ENCODE data around the gene ADM2. TPM values are rescaled to one million over a fixed set of nuclear protein-coding genes. Genes with fewer than 3 reads are reported as not detected.

The ADM2 gene
- total RNA-seq, 1 experiment from 2014 or later = 1.4 TPM

DNA sequence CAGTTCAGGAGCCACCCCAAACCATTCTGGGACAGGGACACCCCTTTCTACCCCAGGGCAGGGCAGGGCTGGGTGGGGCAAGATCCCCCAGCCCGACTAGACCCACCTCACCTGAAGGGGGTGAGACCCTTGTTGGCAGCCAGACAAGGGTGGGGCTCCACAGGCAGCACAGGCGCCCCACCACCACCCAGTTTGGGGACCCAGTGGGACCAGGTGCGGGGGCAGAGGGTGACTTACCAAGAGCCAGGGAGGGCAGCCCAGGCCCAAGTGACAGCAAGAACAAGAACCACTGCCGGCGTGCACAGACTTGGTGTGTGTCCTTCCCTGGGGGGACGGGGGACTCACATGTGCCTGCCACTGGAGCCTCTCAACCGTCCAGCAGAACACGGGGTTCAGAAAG, 2.2 kb downstream of the ADM2 start:
- no peak overlapping the region for H3K4me2 ChIP-seq (ENCODE audit: low read depth, low read length, poor library complexity, severe bottlenecking)
- no peaks in the 10 kb centered on the region for H3K27me3 ChIP-seq (ENCODE audit: low read length)
- H3K9me3 ChIP-seq (ENCODE audit: low read length) = no peaks in the 10 kb centered on the region
- H4K20me1 ChIP-seq (ENCODE audit: insufficient read depth, low read depth, low read length) = no peaks in the 10 kb centered on the region
- H3K36me3 ChIP-seq (ENCODE audit: insufficient read depth, low read length) = no peaks in the 10 kb centered on the region
- H2AFZ ChIP-seq (ENCODE audit: low read length) = no peak overlapping the region
- H3K4me3 ChIP-seq (ENCODE audit: low read length) = no peak overlapping the region
- H3K9me2 ChIP-seq (replicated peaks; ENCODE audit: insufficient read depth, low read length) = no peaks in the 10 kb centered on the region
- H3K4me1 ChIP-seq (ENCODE audit: low read length) = peaks cover 20% of the 10 kb centered on the region
- no peaks in the 10 kb centered on the region for H3K79me2 ChIP-seq (ENCODE audit: low read length)
- H3K9ac ChIP-seq (ENCODE audit: low read length) = no peak overlapping the region
- no peak for DNase-seq
- H3K27ac ChIP-seq (ENCODE audit: low read length) = no peak overlapping the region

DNA sequence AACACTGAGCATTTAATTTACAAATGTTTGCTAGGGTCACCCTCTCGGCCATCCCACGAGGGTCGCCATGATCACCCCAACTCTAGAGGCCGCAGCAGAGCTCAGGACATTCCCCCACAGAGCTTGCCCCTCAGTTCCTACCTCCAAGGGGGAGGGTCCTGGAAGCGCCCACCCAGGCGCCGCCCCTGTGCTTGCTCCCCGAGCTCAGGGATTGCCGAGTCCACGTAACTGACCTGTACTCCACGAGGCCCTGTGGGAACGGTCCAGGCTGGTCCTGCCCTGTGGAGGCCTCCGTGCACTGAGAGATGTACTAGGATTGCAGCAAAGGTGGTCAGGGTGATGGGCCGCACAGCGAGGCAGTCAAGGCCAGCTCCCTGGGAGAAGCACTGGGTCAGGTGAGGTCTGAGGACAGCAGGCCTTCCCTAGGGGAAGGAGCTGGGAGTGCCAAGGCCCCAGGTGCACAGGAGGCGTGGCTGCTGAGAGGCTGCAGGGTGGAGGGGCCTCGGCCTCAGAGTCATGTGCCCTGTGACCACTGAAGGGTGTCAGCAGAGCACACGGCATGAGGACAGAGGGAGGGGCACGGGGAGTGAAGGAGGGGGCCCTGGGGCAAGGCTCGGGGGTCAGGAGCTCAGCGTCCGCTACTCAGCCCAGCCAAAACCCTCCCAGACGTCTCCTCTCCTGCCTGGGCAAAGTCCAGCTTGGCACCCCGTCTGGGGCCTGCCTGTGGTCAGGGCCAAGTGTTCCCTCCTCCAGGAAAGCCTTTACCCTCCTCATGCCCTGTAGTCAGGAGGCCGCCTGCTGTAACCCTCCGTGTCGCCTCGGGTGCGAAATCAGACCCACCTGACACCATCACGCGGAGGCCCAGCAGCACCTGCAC, 2.9 kb downstream of the ADM2 start:
- Histone ChIP-seq H3K9me2 (replicated peaks; ENCODE audit: insufficient read depth, low read length) (no peaks in the 10 kb centered on the region), H3K9me3 (ENCODE audit: low read length) (no peaks in the 10 kb centered on the region), H3K9ac (ENCODE audit: low read length) (no peak overlapping the region), H3K36me3 (ENCODE audit: insufficient read depth, low read length) (no peaks in the 10 kb centered on the region), H3K27ac (ENCODE audit: low read length) (no peak overlapping the region), H3K4me3 (ENCODE audit: low read length) (no peak overlapping the region), H3K4me1 (ENCODE audit: low read length) (peaks cover 20% of the 10 kb centered on the region), H4K20me1 (ENCODE audit: insufficient read depth, low read depth, low read length) (no peaks in the 10 kb centered on the region), H3K4me2 (ENCODE audit: low read depth, low read length, poor library complexity, severe bottlenecking) (no peak overlapping the region), H3K79me2 (ENCODE audit: low read length) (no peaks in the 10 kb centered on the region), H3K27me3 (ENCODE audit: low read length) (no peaks in the 10 kb centered on the region), H2AFZ (ENCODE audit: low read length) (no peak overlapping the region)
- DNase-seq = no peak

DNA sequence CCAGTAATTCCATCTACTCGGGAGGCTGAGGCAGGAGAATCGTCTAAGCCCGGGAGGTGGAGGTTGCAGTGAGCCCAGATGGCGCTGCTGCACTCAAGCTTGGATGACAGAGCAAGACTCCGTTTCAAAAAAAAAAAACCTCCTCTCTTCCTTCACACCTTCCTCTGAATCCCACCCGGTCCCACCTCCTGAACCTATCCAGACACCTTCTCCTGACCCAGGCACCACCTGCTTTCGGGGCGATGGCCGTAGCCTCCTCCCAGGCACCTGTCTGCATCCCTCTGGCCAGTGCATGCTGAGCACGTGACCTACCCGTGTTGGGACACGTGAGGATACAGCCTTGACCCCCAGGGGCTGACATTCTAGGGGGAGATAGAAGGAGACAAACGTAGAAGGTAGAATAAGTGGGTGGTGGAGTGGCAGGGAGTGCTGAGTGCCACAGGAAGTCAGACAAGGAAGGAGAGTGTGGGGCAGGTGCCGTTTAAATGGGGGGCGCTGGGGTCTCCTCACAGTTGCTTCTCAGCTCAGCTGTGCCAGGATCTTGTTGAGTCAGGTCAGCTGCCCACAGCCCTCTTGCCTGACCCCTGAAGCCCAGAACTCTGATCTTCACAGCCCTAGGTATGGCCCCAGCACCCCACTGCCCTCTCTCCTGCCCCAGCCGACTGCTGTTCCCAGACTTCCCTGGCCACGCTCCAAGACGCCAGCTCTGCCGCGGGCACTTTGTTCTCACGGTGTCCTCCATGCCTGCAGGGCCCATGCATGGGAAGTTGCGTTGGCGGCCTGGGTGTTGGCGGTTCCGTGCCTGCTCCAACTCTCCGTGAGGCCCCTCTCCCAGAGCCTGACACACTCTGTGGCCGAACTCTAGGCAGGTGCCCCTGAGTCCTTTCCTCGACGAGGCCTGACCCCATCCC, 4.1 kb downstream of the ADM2 start:
- no peaks in the 10 kb centered on the region for H3K36me3 ChIP-seq (ENCODE audit: insufficient read depth, low read length)
- no peaks in the 10 kb centered on the region for H4K20me1 ChIP-seq (ENCODE audit: insufficient read depth, low read depth, low read length)
- H3K79me2 ChIP-seq (ENCODE audit: low read length) = no peaks in the 10 kb centered on the region
- H3K27me3 ChIP-seq (ENCODE audit: low read length) = no peaks in the 10 kb centered on the region
- H3K9ac ChIP-seq (ENCODE audit: low read length) = no peak overlapping the region
- H3K27ac ChIP-seq (ENCODE audit: low read length) = no peak overlapping the region
- H3K4me3 ChIP-seq (ENCODE audit: low read length) = no peak overlapping the region
- peaks cover 20% of the 10 kb centered on the region for H3K4me1 ChIP-seq (ENCODE audit: low read length)
- no peak overlapping the region for H2AFZ ChIP-seq (ENCODE audit: low read length)
- no peaks in the 10 kb centered on the region for H3K9me3 ChIP-seq (ENCODE audit: low read length)
- DNase-seq = no peak
- no peaks in the 10 kb centered on the region for H3K9me2 ChIP-seq (replicated peaks; ENCODE audit: insufficient read depth, low read length)
- no peak overlapping the region for H3K4me2 ChIP-seq (ENCODE audit: low read depth, low read length, poor library complexity, severe bottlenecking)

DNA sequence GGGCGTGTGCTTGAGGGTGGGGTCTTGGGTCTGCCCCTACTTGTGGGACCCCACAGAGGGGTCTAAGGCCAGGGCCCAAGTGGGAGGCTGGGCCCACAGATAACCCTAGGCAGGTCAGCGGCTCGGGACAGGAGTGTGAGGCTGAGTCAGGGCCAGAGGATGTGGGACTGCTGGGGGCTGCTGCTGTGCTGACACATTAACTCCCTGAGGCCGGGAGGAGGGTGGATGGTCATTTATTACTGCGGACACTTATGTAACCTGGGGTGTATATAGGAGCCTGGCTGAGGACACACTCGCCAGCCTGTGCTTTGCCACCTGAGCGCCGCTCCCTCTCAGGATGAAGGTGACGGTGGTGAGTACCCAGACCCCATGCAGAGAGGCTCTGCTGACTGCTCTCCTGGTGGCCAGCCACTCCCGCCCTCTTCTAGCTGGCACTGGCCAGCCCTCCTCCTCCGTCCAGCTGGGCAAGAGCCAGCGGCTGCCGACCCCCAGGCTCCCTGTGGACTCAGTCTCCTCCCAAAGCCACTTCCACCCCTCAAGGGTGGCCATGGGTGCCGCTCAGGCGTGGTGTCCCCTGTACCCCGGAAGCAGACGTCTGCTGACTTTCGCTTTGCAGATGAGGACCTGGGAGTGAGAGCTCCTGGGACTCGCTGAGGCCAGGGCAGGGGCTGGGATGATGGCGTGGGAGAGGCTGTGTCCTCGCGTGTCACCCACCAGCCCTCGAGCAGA, 5.4 kb downstream of the ADM2 start, which contains the start of gene MIOX:
MIOX (plus strand) TSS at position 299 of the 729 bp plus-strand sequence; CDS start at position 338, 39 bp downstream.
- no peak for DNase-seq
- H4K20me1 ChIP-seq (ENCODE audit: insufficient read depth, low read depth, low read length) = no peaks in the 10 kb centered on the region
- H3K27me3 ChIP-seq (ENCODE audit: low read length) = no peaks in the 10 kb centered on the region
- H3K9me2 ChIP-seq (replicated peaks; ENCODE audit: insufficient read depth, low read length) = no peaks in the 10 kb centered on the region
- peak within 1 kb of the TSS; percentile 84; the same call in 1 of the 2 replicates for H2AFZ ChIP-seq (ENCODE audit: low read length)
- peak within 1 kb of the TSS; percentile 43 for H3K4me2 ChIP-seq (ENCODE audit: low read depth, low read length, poor library complexity, severe bottlenecking)
- peaks cover 20% of the 10 kb centered on the region for H3K4me1 ChIP-seq (ENCODE audit: low read length)
- no peaks in the 10 kb centered on the region for H3K79me2 ChIP-seq (ENCODE audit: low read length)
- no peaks in the 10 kb centered on the region for H3K36me3 ChIP-seq (ENCODE audit: insufficient read depth, low read length)
- peak within 1 kb of the TSS; percentile 53; the same call in 1 of the 2 replicates for H3K4me3 ChIP-seq (ENCODE audit: low read length)
- H3K9me3 ChIP-seq (ENCODE audit: low read length) = no peaks in the 10 kb centered on the region
- H3K9ac ChIP-seq (ENCODE audit: low read length) = peak within 1 kb of the TSS; percentile 61
- no peak within 1 kb of the TSS for H3K27ac ChIP-seq (ENCODE audit: low read length)

DNA sequence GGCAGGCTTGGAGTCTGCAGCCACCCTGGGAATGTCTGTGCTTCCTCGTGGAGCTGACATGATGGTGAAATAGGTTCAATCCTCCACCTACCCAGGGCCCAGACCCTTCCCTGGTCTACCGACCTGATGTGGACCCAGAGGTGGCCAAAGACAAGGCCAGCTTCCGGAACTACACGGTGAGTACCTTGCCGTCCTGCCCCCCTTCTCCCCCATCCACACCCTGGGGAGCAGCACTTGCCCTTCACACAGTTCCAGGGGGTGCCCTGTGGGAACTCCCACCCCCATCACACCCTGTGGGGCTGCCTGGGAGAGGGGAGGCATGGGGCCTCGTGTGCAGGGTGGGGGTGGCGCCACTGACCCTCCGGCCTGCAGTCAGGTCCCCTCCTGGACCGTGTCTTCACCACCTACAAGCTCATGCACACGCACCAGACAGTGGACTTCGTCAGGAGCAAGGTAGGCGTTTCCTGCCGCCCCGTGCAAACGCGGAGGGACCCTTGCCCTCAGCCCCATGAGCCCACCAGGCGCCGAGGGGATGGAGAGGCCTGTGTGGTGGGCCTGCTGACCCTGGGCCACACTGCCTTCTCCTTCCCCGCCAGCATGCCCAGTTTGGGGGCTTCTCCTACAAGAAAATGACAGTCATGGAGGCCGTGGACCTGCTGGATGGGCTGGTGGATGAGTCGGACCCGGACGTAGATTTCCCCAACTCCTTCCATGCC, 6.1 kb downstream of the ADM2 start:
- H3K9me2 ChIP-seq (replicated peaks; ENCODE audit: insufficient read depth, low read length) = no peaks in the 10 kb centered on the region
- peak overlapping the region; percentile 84; the same call in 1 of the 2 replicates for H2AFZ ChIP-seq (ENCODE audit: low read length)
- no peaks in the 10 kb centered on the region for H3K9me3 ChIP-seq (ENCODE audit: low read length)
- peak overlapping the region; percentile 61 for H3K9ac ChIP-seq (ENCODE audit: low read length)
- no peaks in the 10 kb centered on the region for H4K20me1 ChIP-seq (ENCODE audit: insufficient read depth, low read depth, low read length)
- no peaks in the 10 kb centered on the region for H3K27me3 ChIP-seq (ENCODE audit: low read length)
- H3K36me3 ChIP-seq (ENCODE audit: insufficient read depth, low read length) = no peaks in the 10 kb centered on the region
- H3K27ac ChIP-seq (ENCODE audit: low read length) = no peak overlapping the region
- peak overlapping the region; percentile 43 for H3K4me2 ChIP-seq (ENCODE audit: low read depth, low read length, poor library complexity, severe bottlenecking)
- H3K4me3 ChIP-seq (ENCODE audit: low read length) = peak overlapping the region; percentile 53; the same call in 1 of the 2 replicates
- no peak for DNase-seq
- peaks cover 20% of the 10 kb centered on the region for H3K4me1 ChIP-seq (ENCODE audit: low read length)
- H3K79me2 ChIP-seq (ENCODE audit: low read length) = no peaks in the 10 kb centered on the region

DNA sequence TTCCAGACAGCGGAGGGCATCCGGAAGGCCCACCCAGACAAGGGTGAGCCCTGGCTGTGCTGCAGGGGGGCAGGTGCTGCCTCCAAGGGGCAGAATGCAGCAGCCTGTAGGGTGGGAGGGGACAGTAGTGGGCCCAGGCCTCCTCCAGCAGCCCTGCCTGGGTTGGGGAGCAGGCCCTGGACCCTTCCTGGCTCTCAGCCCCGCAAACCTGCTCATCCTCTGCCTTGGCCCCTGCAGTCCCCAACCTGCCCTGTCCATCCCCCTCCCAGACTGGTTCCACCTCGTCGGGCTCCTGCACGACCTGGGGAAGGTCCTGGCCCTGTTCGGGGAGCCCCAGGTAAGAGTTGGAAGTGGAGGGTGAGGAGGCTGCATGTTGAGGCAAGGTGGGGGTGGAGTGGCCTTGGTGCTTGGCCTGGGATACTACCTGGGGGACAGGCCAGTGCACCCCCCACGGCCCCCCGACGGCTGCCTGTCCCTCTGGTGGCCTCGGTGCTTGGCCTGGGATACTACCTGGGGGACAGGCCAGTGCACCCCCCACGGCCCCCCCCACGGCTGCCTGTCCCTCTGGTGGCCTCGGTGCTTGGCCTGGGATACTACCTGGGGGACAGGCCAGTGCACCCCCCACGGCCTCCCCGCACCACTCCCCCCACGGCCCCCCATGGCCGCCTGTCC, 6.8 kb downstream of the ADM2 start:
- Histone ChIP-seq H3K27me3 (ENCODE audit: low read length) (no peaks in the 10 kb centered on the region), H3K9ac (ENCODE audit: low read length) (peak overlapping the region; percentile 61; the same call in 1 of the 2 replicates)

DNA sequence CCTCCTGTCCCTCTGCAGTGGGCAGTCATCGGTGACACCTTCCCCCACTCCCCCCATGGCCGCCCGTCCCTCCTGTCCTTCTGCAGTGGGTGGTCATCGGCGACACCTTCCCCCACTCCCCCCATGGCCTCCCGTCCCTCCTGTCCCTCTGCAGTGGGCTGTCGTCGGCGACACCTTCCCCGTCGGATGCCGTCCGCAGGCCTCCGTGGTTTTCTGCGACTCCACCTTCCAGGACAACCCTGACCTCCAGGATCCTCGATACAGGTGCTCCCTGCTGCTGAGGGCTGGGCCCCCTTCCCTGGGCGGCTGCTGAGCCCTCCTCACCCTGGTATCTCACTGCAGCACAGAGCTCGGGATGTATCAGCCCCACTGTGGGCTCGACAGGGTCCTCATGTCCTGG, 7.5 kb downstream of the ADM2 start:
- no peaks in the 10 kb centered on the region for H3K9me2 ChIP-seq (replicated peaks; ENCODE audit: insufficient read depth, low read length)
- DNase-seq = no peak

More for the DNA sequence above, 6.8 kb downstream of the ADM2 start:
- Histone ChIP-seq H3K36me3 (ENCODE audit: insufficient read depth, low read length) (no peaks in the 10 kb centered on the region), H3K27ac (ENCODE audit: low read length) (no peak overlapping the region), H3K9me2 (replicated peaks; ENCODE audit: insufficient read depth, low read length) (no peaks in the 10 kb centered on the region), H3K4me1 (ENCODE audit: low read length) (peaks cover 15% of the 10 kb centered on the region), H3K4me3 (ENCODE audit: low read length) (peak overlapping the region; percentile 53; the same call in 1 of the 2 replicates), H4K20me1 (ENCODE audit: insufficient read depth, low read depth, low read length) (no peaks in the 10 kb centered on the region), H3K9me3 (ENCODE audit: low read length) (no peaks in the 10 kb centered on the region), H2AFZ (ENCODE audit: low read length) (no peak overlapping the region), H3K79me2 (ENCODE audit: low read length) (no peaks in the 10 kb centered on the region), H3K4me2 (ENCODE audit: low read depth, low read length, poor library complexity, severe bottlenecking) (no peak overlapping the region)
- no peak for DNase-seq

More for the DNA sequence above, 7.5 kb downstream of the ADM2 start:
- H3K9ac ChIP-seq (ENCODE audit: low read length) = no peak overlapping the region
- no peaks in the 10 kb centered on the region for H3K79me2 ChIP-seq (ENCODE audit: low read length)
- H3K4me3 ChIP-seq (ENCODE audit: low read length) = no peak overlapping the region
- H3K4me1 ChIP-seq (ENCODE audit: low read length) = peaks cover 13% of the 10 kb centered on the region
- H3K27ac ChIP-seq (ENCODE audit: low read length) = no peak overlapping the region
- H2AFZ ChIP-seq (ENCODE audit: low read length) = no peak overlapping the region
- H3K9me3 ChIP-seq (ENCODE audit: low read length) = no peaks in the 10 kb centered on the region
- no peaks in the 10 kb centered on the region for H3K27me3 ChIP-seq (ENCODE audit: low read length)
- H3K4me2 ChIP-seq (ENCODE audit: low read depth, low read length, poor library complexity, severe bottlenecking) = no peak overlapping the region
- no peaks in the 10 kb centered on the region for H4K20me1 ChIP-seq (ENCODE audit: insufficient read depth, low read depth, low read length)
- H3K36me3 ChIP-seq (ENCODE audit: insufficient read depth, low read length) = no peaks in the 10 kb centered on the region

All from Karpas-422 (cell line).